ENCODE results near the gene TADA2B. TPM values are rescaled to one million over a fixed set of nuclear protein-coding genes. Genes with fewer than 3 reads are reported as not detected.

TADA2B gene
- total and polyA plus RNA-seq, 4 donors, result 10.7 to 22.9 (median 17.6) TPM

- ATAC-seq (ENCODE audit: insufficient read depth, low FRiP score) (no peak), DNase-seq (no peak)
- H3K27ac ChIP-seq (ENCODE audit: low read depth in 1 of 2, low read length in 1 of 2), result no peak overlapping the region
- no peak for TF ChIP-seq CTCF (IDR thresholded peaks at IDR 0.05; ENCODE audit: control extremely low read depth, extremely low read depth)
- H3K27me3 ChIP-seq (ENCODE audit: control insufficient read depth in 3 of 3, insufficient read depth in 3 of 3, low read length in 2 of 3), result no peaks in the 10 kb centered on the region
- peak overlapping the region; percentile 1 for H3K4me3 ChIP-seq
- WGBS, 2 donors, result 96 to 97% methylated on average over 6 of the region's 6 CpGs
- no peaks in the 10 kb centered on the region for H3K9me3 ChIP-seq (ENCODE audit: control insufficient read depth in 4 of 4, insufficient read depth in 3 of 4, low read length in 3 of 4)
- peaks cover 16 to 54% (median 37%) of the 10 kb centered on the region in 4 donors for H3K36me3 ChIP-seq (ENCODE audit: control insufficient read depth in 4 of 4, insufficient read depth in 4 of 4, low read length in 4 of 4)
- peaks cover 2 to 8% (median 4%) of the 10 kb centered on the region in 5 donors for H3K4me1 ChIP-seq (ENCODE audit: control insufficient read depth in 5 of 5, insufficient read depth in 5 of 5, low read length in 5 of 5)
- no peak overlapping the region for H3K9ac ChIP-seq (ENCODE audit: insufficient read depth in 1 of 2, low read length in 2 of 2)
These were observed 18.6 kb downstream of the TADA2B start for GRCh38 chr4:7061815-7062214.

DNA sequence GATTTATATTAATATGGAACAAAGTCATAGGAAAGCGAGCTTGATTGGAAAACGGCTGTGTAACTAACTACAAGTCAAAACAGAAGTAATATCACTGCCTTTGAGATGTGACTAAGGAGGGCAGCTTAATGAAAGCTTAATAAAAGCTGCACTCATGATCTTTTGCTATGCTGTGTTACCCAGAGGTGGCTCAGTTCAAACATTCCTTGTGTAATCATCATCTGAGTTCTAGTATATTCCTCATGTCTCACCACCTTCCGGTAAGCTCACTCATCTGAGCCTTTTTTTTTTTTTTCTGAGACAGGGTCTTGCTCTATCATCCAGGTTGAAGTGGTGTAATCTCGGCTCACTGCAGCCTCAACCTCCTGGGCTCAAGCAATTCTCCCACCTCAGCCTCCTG lies 19.6 kb downstream of the TADA2B start:
- Histone ChIP-seq H3K36me3 (ENCODE audit: control insufficient read depth in 4 of 4, insufficient read depth in 4 of 4, low read length in 4 of 4) (peaks cover 16 to 54% (median 37%) of the 10 kb centered on the region in 4 donors), H3K4me1 (ENCODE audit: control insufficient read depth in 5 of 5, insufficient read depth in 5 of 5, low read length in 5 of 5) (peaks cover 3 to 10% (median 6%) of the 10 kb centered on the region in 5 donors)

DNA sequence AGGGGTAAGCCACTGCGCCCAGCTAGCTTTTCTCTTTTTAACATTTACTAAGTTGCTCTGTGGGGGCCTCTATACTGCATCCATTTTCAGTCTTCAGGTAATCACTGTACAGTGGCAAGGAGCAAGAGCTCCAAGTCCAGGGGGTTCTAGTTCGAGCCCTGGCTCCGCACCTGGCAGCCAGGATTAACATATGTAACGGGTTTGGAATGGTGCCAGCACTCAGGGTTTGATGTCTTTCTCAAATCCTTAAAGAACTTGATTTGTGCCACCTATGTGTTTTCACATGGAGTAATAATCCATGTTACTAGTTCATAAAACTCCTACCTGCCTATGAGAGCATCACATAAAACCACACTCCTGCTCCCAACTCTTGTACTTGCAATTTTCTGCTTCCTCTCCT lies 20.2 kb downstream of the TADA2B start:
- Histone ChIP-seq H3K9me3 (ENCODE audit: control insufficient read depth in 4 of 4, insufficient read depth in 3 of 4, low read length in 3 of 4) (no peaks in the 10 kb centered on the region), H3K36me3 (ENCODE audit: control insufficient read depth in 4 of 4, insufficient read depth in 4 of 4, low read length in 4 of 4) (peaks cover 16 to 53% (median 37%) of the 10 kb centered on the region in 4 donors), H3K27ac (ENCODE audit: low read depth in 1 of 2, low read length in 1 of 2) (no peak overlapping the region), H3K4me1 (ENCODE audit: control insufficient read depth in 5 of 5, insufficient read depth in 5 of 5, low read length in 5 of 5) (peaks cover 3 to 10% (median 6%) of the 10 kb centered on the region in 5 donors), H3K9ac (ENCODE audit: insufficient read depth in 1 of 2, low read length in 2 of 2) (no peak overlapping the region), H3K4me3 (no peak overlapping the region), H3K27me3 (ENCODE audit: control insufficient read depth in 3 of 3, insufficient read depth in 3 of 3, low read length in 2 of 3) (no peaks in the 10 kb centered on the region)
- TF ChIP-seq CTCF (IDR thresholded peaks at IDR 0.05; ENCODE audit: control extremely low read depth, extremely low read depth), result no peak
- ATAC-seq (ENCODE audit: insufficient read depth, low FRiP score) (no peak), DNase-seq (no peak)
- 88 to 95% methylated on average over 4 of the region's 4 CpGs for WGBS, 2 donors

More for the DNA sequence above, 19.6 kb downstream of the TADA2B start:
- TF ChIP-seq CTCF (IDR thresholded peaks at IDR 0.05; ENCODE audit: control extremely low read depth, extremely low read depth), result no peak
- 96 to 99% methylated on average over 4 of the region's 4 CpGs for WGBS, 2 donors
- Histone ChIP-seq H3K9me3 (ENCODE audit: control insufficient read depth in 4 of 4, insufficient read depth in 3 of 4, low read length in 3 of 4) (no peaks in the 10 kb centered on the region), H3K9ac (ENCODE audit: insufficient read depth in 1 of 2, low read length in 2 of 2) (no peak overlapping the region), H3K27ac (ENCODE audit: low read depth in 1 of 2, low read length in 1 of 2) (no peak overlapping the region), H3K27me3 (ENCODE audit: control insufficient read depth in 3 of 3, insufficient read depth in 3 of 3, low read length in 2 of 3) (no peaks in the 10 kb centered on the region), H3K4me3 (no peak overlapping the region)
- ATAC-seq (ENCODE audit: insufficient read depth, low FRiP score) (no peak), DNase-seq (no peak)

DNA sequence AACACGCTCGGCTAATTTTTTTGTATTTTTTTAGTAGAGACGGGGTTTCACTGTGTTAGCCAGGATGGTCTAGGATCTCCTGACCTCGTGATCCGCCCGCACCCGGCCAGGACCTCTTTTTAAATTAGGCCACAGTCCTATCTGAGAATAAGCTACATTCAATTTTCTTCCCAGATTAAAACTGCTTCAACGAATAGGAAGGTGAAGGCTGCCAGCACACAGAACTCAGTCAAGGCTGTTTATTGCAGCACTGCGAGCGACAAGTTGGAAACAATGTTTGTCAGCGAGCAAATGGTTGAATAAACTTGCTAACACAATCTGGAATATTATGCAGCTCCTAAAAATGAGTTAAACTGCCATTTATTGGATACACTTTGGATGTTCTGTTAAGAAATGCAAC lies 22.8 kb downstream of the TADA2B start:
- H3K27me3 ChIP-seq (ENCODE audit: control insufficient read depth in 3 of 3, insufficient read depth in 3 of 3, low read length in 2 of 3), result no peaks in the 10 kb centered on the region
- no peaks in the 10 kb centered on the region for H3K9me3 ChIP-seq (ENCODE audit: control insufficient read depth in 4 of 4, insufficient read depth in 3 of 4, low read length in 3 of 4)
- TF ChIP-seq CTCF (IDR thresholded peaks at IDR 0.05; ENCODE audit: control extremely low read depth, extremely low read depth), result no peak
- H3K9ac ChIP-seq (ENCODE audit: insufficient read depth in 1 of 2, low read length in 2 of 2), result no peak overlapping the region
- ATAC-seq (ENCODE audit: insufficient read depth, low FRiP score) (no peak), DNase-seq (no peak)
- 94 to 96% methylated on average over 11 of the region's 11 CpGs for WGBS, 2 donors
- peaks cover 7 to 32% (median 23%) of the 10 kb centered on the region in 4 donors for H3K36me3 ChIP-seq (ENCODE audit: control insufficient read depth in 4 of 4, insufficient read depth in 4 of 4, low read length in 4 of 4)
- no peak overlapping the region for H3K27ac ChIP-seq (ENCODE audit: low read depth in 1 of 2, low read length in 1 of 2)
- H3K4me3 ChIP-seq, result no peak overlapping the region
- H3K4me1 ChIP-seq (ENCODE audit: control insufficient read depth in 5 of 5, insufficient read depth in 5 of 5, low read length in 5 of 5), result peaks cover 5 to 16% (median 8%) of the 10 kb centered on the region in 5 donors
